MM.1S (cell line): ENCODE data around the gene PTHLH.

Experiments
- DNase-seq: peaks from one replicate; pipeline ENCODE4 v3.0.0-alpha.2; 2015
- H2AFZ ChIP-seq: fragments of 300-600 bp; sonication (generic); 2 replicates; pipeline ENCODE4 v1.6.0; 2016; ENCODE audit warnings: antibody characterized with exemption, low read length
- H3F3A ChIP-seq: fragments of 300-600 bp; sonication (generic); 2 replicates; pipeline ENCODE4 v1.6.1; 2016; ENCODE audit warnings: mild to moderate bottlenecking, antibody characterized with exemption, low read length, moderate library complexity, mixed read lengths; ENCODE audit not compliant: insufficient read depth
- H3K27ac ChIP-seq: fragments of 300-600 bp; sonication (generic); 2 replicates; pipeline ENCODE4 v1.5.1; 2016; ENCODE audit warnings: mild to moderate bottlenecking, low read length
- H3K27me3 ChIP-seq: fragments of 300-600 bp; sonication (generic); replicated peaks from 2 replicates; pipeline ENCODE4 v1.6.0; 2016; ENCODE audit warnings: low read length; ENCODE audit not compliant: insufficient read depth
- H3K36me3 ChIP-seq: fragments of 300-600 bp; sonication (generic); replicated peaks from 2 replicates; pipeline ENCODE4 v1.6.1; 2016; ENCODE audit warnings: mild to moderate bottlenecking, low read length, mixed read lengths; ENCODE audit not compliant: insufficient read depth
- H3K4me1 ChIP-seq: fragments of 300-600 bp; sonication (generic); 2 replicates; pipeline ENCODE4 v1.6.1; 2016; ENCODE audit warnings: low read length, mixed read lengths
- H3K4me2 ChIP-seq: fragments of 300-600 bp; sonication (generic); 2 replicates; pipeline ENCODE4 v1.6.0; 2016; ENCODE audit warnings: low read depth, low read length
- H3K4me3 ChIP-seq: fragments of 300-600 bp; sonication (generic); 2 replicates; pipeline ENCODE4 v1.5.1; 2016; ENCODE audit warnings: low read length, mixed read lengths
- H3K79me2 ChIP-seq: fragments of 300-600 bp; sonication (generic); 2 replicates; pipeline ENCODE4 v1.6.1; 2016; ENCODE audit warnings: mixed run types, low read length, mixed read lengths
- H3K9ac ChIP-seq: fragments of 300-600 bp; sonication (generic); 2 replicates; pipeline ENCODE4 v1.6.1; 2016; ENCODE audit warnings: low read length, mixed read lengths
- H3K9me2 ChIP-seq: fragments of 300-600 bp; sonication (generic); replicated peaks from 2 replicates; pipeline ENCODE4 v1.6.1; 2016; ENCODE audit warnings: mild to moderate bottlenecking, low read length, mixed read lengths; ENCODE audit not compliant: insufficient read depth
- H3K9me3 ChIP-seq: fragments of 300-600 bp; sonication (generic); replicated peaks from 2 replicates; pipeline ENCODE4 v1.6.1; 2016; ENCODE audit warnings: mild to moderate bottlenecking, low read length, mixed read lengths; ENCODE audit not compliant: insufficient read depth
- H4K20me1 ChIP-seq: fragments of 300-600 bp; sonication (generic); 2 replicates; pipeline ENCODE4 v1.6.1; 2016; ENCODE audit warnings: mild to moderate bottlenecking, low read length, moderate library complexity, mixed read lengths; ENCODE audit not compliant: insufficient read depth
- EZH2 ChIP-seq: fragments of 300-600 bp; sonication (generic); optimal IDR thresholded peaks from 2 replicates; pipeline ENCODE3; 2017; ENCODE audit warnings: low read depth, mild to moderate bottlenecking, antibody characterized with exemption, low read length, mixed read lengths
- EZH2phosphoT487 ChIP-seq: fragments of 300-600 bp; sonication (generic); IDR thresholded peaks from 2 replicates; pipeline ENCODE4 v1.6.1; 2018; ENCODE audit warnings: antibody characterized with exemption, low read length
- TF ChIP-seq, protein P1 (sequence below): fragments of 300-600 bp; sonication (generic); IDR thresholded peaks from 2 replicates; pipeline ENCODE4 v1.5.1; 2016; ENCODE audit warnings: antibody characterized with exemption, low read length, mixed read lengths

The PTHLH gene

DNA sequence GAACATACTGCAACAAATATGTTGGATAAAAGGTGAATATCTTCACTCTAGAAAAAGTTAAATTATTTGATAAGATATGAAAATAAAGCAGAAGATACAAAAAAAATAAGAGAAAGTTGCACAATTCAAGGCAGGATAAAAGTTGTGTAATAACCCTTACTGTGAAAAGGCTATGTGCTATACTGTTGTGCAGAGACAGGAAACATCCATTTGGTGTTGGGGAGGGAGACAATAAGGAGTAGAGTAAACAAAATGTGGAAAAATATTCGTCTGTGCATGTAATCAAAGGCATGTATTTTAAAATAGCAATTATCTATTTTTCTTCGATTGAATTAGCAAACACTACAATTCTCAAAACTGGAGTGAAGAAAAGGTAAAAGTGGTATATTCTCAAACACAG is 34.8 kb downstream of the PTHLH start:
- H3K27me3 ChIP-seq: no peaks in the 10 kb centered on the region
- no peaks in the 10 kb centered on the region for H3K9me3 ChIP-seq

DNA sequence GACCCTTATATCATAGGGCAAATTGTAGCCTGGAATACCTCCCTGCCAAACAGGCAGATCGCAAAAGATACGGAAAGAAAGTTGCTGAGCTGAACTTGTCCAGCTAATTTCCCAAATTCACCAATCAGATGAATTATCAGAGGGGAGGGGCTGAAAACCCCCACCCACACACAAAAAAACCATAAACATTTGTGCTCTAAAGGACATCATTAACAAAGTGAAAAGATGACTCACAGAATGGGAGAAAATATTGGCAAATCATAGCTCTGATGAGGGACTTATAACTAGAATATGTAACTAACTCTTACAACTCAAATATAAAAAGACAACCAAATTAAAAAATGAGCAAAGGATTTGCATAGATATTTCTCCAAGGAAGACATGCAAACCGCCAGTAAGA is 36.3 kb downstream of the PTHLH start:
- TF ChIP-seq, protein P1, sequence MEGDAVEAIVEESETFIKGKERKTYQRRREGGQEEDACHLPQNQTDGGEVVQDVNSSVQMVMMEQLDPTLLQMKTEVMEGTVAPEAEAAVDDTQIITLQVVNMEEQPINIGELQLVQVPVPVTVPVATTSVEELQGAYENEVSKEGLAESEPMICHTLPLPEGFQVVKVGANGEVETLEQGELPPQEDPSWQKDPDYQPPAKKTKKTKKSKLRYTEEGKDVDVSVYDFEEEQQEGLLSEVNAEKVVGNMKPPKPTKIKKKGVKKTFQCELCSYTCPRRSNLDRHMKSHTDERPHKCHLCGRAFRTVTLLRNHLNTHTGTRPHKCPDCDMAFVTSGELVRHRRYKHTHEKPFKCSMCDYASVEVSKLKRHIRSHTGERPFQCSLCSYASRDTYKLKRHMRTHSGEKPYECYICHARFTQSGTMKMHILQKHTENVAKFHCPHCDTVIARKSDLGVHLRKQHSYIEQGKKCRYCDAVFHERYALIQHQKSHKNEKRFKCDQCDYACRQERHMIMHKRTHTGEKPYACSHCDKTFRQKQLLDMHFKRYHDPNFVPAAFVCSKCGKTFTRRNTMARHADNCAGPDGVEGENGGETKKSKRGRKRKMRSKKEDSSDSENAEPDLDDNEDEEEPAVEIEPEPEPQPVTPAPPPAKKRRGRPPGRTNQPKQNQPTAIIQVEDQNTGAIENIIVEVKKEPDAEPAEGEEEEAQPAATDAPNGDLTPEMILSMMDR: no peak
- no peak for TF ChIP-seq EZH2
- TF ChIP-seq EZH2phosphoT487: no peak
- Histone ChIP-seq H3K79me2 (no peaks in the 10 kb centered on the region), H3K4me1 (no peaks in the 10 kb centered on the region), H3K4me2 (no peak overlapping the region), H3K27ac (no peak overlapping the region), H2AFZ (no peak overlapping the region), H3F3A (no peaks in the 10 kb centered on the region), H3K27me3 (no peaks in the 10 kb centered on the region), H3K9ac (no peak overlapping the region), H3K4me3 (no peak overlapping the region), H4K20me1 (no peaks in the 10 kb centered on the region), H3K9me2 (no peaks in the 10 kb centered on the region), H3K36me3 (no peaks in the 10 kb centered on the region), H3K9me3 (no peaks in the 10 kb centered on the region)
- DNase-seq: no peak

More for the DNA sequence above, 34.8 kb downstream of the PTHLH start:
- Histone ChIP-seq H3K4me1 (no peaks in the 10 kb centered on the region), H4K20me1 (no peaks in the 10 kb centered on the region), H3K79me2 (no peaks in the 10 kb centered on the region), H2AFZ (no peak overlapping the region), H3K9me2 (no peaks in the 10 kb centered on the region), H3K4me2 (no peak overlapping the region), H3K4me3 (no peak overlapping the region), H3K9ac (no peak overlapping the region), H3K36me3 (no peaks in the 10 kb centered on the region), H3K27ac (no peak overlapping the region), H3F3A (no peaks in the 10 kb centered on the region)
- no peak for DNase-seq
- TF ChIP-seq EZH2: no peak
- no peak for TF ChIP-seq EZH2phosphoT487
- TF ChIP-seq, protein P1: no peak

DNA sequence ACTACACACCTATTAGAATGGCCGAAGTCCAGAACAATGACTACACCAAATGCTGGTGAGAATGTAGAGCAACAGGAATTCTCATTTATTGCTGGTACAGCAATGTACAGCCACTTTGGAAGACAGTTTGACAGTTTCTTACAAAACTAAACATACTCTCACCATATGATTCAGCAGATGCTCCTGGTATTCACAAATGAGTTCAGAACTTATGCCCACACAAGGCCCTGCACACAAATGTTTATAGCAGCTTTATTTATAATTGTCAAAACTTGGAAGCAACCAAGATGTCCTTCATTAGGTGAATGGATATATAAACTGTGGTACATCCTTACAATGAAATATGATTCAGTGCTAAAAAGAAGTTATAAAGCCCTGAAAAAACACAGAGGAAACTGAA is 38.3 kb downstream of the PTHLH start:
- Histone ChIP-seq H3K4me2 (no peak overlapping the region), H3K9me2 (no peaks in the 10 kb centered on the region), H3K4me1 (no peaks in the 10 kb centered on the region), H4K20me1 (no peaks in the 10 kb centered on the region), H3K27me3 (no peaks in the 10 kb centered on the region), H3K9me3 (no peaks in the 10 kb centered on the region), H3F3A (no peaks in the 10 kb centered on the region), H2AFZ (no peak overlapping the region), H3K79me2 (no peaks in the 10 kb centered on the region), H3K9ac (no peak overlapping the region), H3K4me3 (no peak overlapping the region), H3K36me3 (no peaks in the 10 kb centered on the region), H3K27ac (no peak overlapping the region)
- no peak for DNase-seq
- TF ChIP-seq, protein P1: no peak
- TF ChIP-seq EZH2 (no peak), EZH2phosphoT487 (no peak)
